ENCODE measurements around the gene LEPROT. TPM values are rescaled to one million over a fixed set of nuclear protein-coding genes. Genes with fewer than 3 reads are reported as not detected.
"Not testable (repeated sequence)": the region's sequence is repeated elsewhere in the genome, so short reads cannot be mapped to it uniquely, and the experiment has no call there.

LEPROT gene
- total RNA-seq, 4 donors from 2014 or later = 70.1 to 159 (median 94.2) TPM

DNA sequence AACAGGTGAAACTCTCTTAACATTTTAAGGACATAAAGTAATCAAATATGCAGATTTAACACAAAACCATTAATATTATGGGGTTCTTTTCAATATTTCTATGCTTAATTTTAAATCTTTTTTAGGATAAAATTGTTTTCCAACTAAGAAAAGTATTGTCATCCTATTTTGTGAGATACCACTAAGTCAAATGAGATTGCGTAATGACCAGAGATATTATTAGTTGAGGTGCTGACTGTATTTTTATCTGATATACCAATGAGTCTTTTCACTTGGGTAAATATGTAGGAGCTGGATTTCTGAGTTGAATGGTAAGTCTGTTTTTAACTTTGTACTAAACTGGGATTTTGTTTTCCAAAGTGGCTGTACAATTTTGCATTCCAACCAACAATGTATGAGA, 25.4 kb downstream of the LEPROT start:
- TF ChIP-seq POLR2A (IDR thresholded peaks at IDR 0.05) = no peak
- TF ChIP-seq, protein P1, sequence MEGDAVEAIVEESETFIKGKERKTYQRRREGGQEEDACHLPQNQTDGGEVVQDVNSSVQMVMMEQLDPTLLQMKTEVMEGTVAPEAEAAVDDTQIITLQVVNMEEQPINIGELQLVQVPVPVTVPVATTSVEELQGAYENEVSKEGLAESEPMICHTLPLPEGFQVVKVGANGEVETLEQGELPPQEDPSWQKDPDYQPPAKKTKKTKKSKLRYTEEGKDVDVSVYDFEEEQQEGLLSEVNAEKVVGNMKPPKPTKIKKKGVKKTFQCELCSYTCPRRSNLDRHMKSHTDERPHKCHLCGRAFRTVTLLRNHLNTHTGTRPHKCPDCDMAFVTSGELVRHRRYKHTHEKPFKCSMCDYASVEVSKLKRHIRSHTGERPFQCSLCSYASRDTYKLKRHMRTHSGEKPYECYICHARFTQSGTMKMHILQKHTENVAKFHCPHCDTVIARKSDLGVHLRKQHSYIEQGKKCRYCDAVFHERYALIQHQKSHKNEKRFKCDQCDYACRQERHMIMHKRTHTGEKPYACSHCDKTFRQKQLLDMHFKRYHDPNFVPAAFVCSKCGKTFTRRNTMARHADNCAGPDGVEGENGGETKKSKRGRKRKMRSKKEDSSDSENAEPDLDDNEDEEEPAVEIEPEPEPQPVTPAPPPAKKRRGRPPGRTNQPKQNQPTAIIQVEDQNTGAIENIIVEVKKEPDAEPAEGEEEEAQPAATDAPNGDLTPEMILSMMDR (IDR thresholded peaks at IDR 0.05) = no peak
- H3K36me3 ChIP-seq = no peaks in the 10 kb centered on the region

GRCh38 chr1:65449214-65449823, 28.9 kb downstream of the LEPROT start:
- 81 to 87% methylated on average over 4 of the region's 4 CpGs for WGBS, 2 donors
- TF ChIP-seq, protein P1 (IDR thresholded peaks at IDR 0.05) = no peak
- no peak for TF ChIP-seq POLR2A (IDR thresholded peaks at IDR 0.05)
- Histone ChIP-seq H3K4me1 (no peaks in the 10 kb centered on the region), H3K36me3 (no peaks in the 10 kb centered on the region), H3K9me3 (no peaks in the 10 kb centered on the region), H3K4me3 (replicated peaks in 1 of 3) (no peak overlapping the region), H3K27ac (no peak overlapping the region), H3K27me3 (no peaks in the 10 kb centered on the region)
- no peak for DNase-seq
- intact Hi-C loops (cut with DNase I) = no loop called here

More for the DNA sequence above, 25.4 kb downstream of the LEPROT start:
- DNase-seq = no peak
- 95 to 96% methylated on average over 1 of the region's 1 CpG for WGBS, 2 donors
- Histone ChIP-seq H3K4me3 (replicated peaks in 1 of 3) (no peak overlapping the region), H3K4me1 (no peaks in the 10 kb centered on the region), H3K27ac (no peak overlapping the region), H3K9me3 (no peaks in the 10 kb centered on the region), H3K27me3 (no peaks in the 10 kb centered on the region)
- intact Hi-C loops (cut with DNase I) = no loop called here

GRCh38 chr1:65455678-65456077, 35.2 kb downstream of the LEPROT start:
- not testable (repeated sequence) for H3K4me1 ChIP-seq

GRCh38 chr1:65456481-65456880, 36.0 kb downstream of the LEPROT start:
- H3K36me3 ChIP-seq = no peaks in the 10 kb centered on the region
- no peak overlapping the region for H3K27ac ChIP-seq
- H3K4me1 ChIP-seq = no peaks in the 10 kb centered on the region
- H3K9me3 ChIP-seq = no peaks in the 10 kb centered on the region
- H3K4me3 ChIP-seq (replicated peaks in 1 of 3) = no peak overlapping the region
- intact Hi-C loops (cut with DNase I) = no loop called here
- no peak for DNase-seq
- H3K27me3 ChIP-seq = no peaks in the 10 kb centered on the region
- TF ChIP-seq, protein P1 (IDR thresholded peaks at IDR 0.05) = no peak
- no peak for TF ChIP-seq POLR2A (IDR thresholded peaks at IDR 0.05)

More at GRCh38 chr1:65455678-65456077, 35.2 kb downstream of the LEPROT start:
- H3K4me3 ChIP-seq (replicated peaks in 1 of 3); DNase-seq; H3K9me3 ChIP-seq; H3K27me3 ChIP-seq; H3K36me3 ChIP-seq; intact Hi-C loops (cut with DNase I); H3K27ac ChIP-seq: not testable (repeated sequence)
- 79 to 94% methylated on average over 2 to 8 of the region's 10 CpGs for WGBS, 2 donors

DNA sequence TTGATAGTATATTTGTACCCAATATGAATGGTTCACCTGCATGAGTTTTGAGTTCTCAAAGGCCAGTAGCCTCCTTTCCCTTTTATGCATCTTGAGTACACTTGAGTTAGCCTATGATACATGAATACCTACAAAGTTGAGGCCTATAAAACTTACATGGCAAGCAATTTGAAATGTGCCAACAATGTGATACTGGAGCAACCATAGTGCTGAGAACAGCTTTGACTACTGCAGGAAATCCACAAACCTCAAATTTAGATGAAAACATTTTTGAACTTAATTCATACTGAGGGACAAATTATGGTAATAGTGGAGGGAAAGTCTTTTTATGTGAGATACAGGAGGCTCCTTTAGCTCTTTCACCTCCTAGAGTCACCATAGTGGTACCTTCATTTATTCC, 37.4 kb downstream of the LEPROT start:
- no peak overlapping the region for H3K4me3 ChIP-seq (replicated peaks in 1 of 3)
- H3K27ac ChIP-seq = no peak overlapping the region
- no peak for DNase-seq
- TF ChIP-seq POLR2A (IDR thresholded peaks at IDR 0.05) = no peak
- TF ChIP-seq, protein P1 (IDR thresholded peaks at IDR 0.05) = no peak
- H3K36me3 ChIP-seq = no peaks in the 10 kb centered on the region
- H3K27me3 ChIP-seq = no peaks in the 10 kb centered on the region
- intact Hi-C loops (cut with DNase I) = no loop called here
- H3K9me3 ChIP-seq = no peaks in the 10 kb centered on the region
- no peaks in the 10 kb centered on the region for H3K4me1 ChIP-seq
